Measurements from ENCODE around the gene MLLT1.

The MLLT1 gene

GRCh38 chr19:6274756-6275155 is 5.0 kb downstream of the MLLT1 start:
- no peak for DNase-seq (ENCODE audit: low read depth in 2 of 2)

GRCh38 chr19:6273701-6274601 is 5.8 kb downstream of the MLLT1 start:
- DNase-seq (ENCODE audit: low read depth in 2 of 2) = no peak

- DNase-seq (ENCODE audit: low read depth in 2 of 2) = no peak
These were observed 6.7 kb downstream of the MLLT1 start for GRCh38 chr19:6272913-6273600.

- DNase-seq (ENCODE audit: low read depth in 2 of 2) = no peak
These were observed 7.4 kb downstream of the MLLT1 start for GRCh38 chr19:6272411-6272791.

GRCh38 chr19:6271721-6272410 is 7.9 kb downstream of the MLLT1 start:
- DNase-seq (ENCODE audit: low read depth in 2 of 2) = no peak

GRCh38 chr19:6271251-6271650 is 8.5 kb downstream of the MLLT1 start:
- DNase-seq (ENCODE audit: low read depth in 2 of 2) = no peak

- DNase-seq (ENCODE audit: low read depth in 2 of 2) = no peak
These were observed 9.0 kb downstream of the MLLT1 start for GRCh38 chr19:6270822-6271221.

DNA sequence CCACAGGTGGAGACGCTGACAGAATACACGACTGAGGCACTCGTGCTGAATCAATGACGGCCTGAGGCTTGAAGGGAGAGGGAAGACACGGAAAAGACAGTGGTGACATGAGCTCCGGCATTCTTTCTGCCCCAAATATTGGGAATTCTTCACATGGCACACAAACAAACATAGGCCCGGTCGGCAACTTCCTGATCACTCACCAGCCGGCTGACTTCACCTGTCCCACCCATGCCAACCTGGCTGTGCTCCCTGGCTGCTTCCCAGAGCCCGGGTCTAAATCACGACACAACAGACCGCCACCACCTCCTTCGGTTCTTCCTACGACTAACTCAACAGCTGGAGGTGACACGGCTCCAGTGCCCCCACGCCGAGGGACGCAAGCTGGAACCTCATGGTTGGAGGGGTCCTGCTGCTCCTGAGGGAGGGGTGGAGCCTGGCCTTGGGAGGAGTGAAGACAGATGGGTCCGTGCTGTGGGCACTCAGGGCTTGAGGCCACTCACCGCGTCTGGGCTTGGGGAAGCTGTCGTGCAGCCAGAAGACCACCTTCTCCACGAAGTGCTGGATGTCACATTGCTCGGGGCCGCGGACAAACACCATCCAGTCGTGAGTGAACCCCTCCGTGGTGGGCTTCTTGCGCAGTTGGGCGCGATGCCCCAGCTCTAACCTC is 9.6 kb downstream of the MLLT1 start:
- no peak for DNase-seq (ENCODE audit: low read depth in 2 of 2)

DNA sequence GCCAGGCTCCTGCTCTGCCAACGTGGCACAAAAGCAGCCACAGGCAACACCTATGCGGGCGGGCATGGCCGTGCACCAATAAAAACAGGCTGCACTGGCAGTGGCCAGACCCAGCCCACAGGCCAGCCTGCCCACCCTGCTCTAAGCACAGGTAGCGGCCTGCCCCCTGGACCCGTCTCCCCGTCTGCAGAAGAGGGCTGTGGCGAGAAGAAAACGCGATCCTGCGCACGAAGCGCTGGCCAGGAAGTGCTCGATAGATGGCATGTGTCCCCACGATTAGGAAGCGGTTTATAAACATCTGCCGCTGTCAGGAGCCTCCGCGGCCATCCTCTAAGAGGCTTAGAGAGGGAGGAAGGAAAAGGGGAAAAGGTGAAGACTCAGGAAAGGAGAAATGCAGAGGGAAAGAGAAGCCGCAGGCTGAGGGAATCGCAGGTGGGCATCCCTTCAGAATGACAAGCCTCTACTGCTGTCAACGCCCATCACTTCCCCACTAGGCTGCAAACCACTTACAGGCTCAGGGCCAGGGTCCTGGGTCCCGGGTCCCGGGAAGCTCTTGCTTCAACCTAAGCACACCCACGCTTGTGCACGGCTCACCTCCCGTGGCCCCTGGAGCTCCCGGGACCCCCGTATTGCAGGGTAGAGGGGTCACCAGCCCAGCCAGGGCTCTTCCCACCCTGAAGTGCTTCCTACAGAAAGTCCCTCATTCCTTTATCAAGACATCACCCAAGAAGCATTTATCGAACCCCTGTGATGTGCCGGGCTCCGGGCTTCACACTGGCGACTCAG is 10.5 kb downstream of the MLLT1 start:
- DNase-seq (ENCODE audit: low read depth in 2 of 2) = no peak

DNA sequence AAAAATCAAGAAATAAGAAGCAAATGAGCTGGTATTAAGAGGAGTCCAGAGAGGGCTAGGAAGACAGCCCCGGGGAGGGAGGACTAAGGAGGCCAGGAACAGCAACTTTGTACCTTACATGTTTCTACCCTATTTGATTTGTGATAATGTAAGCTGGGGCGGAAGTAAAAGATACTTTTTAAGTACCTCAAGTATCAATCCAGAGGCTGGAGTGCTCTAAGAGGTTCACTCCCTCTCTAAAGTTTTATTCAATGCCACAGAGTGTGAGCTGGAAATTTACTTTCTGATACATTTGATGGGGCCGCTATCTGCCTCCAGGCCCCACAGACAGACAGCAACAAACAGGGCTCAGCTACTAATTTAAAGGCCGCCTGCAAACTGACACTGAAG is 11.4 kb downstream of the MLLT1 start:
- no peak for DNase-seq (ENCODE audit: low read depth in 2 of 2)

GRCh38 chr19:6267552-6268381 is 12.0 kb downstream of the MLLT1 start:
- DNase-seq (ENCODE audit: low read depth in 2 of 2) = no peak

DNA sequence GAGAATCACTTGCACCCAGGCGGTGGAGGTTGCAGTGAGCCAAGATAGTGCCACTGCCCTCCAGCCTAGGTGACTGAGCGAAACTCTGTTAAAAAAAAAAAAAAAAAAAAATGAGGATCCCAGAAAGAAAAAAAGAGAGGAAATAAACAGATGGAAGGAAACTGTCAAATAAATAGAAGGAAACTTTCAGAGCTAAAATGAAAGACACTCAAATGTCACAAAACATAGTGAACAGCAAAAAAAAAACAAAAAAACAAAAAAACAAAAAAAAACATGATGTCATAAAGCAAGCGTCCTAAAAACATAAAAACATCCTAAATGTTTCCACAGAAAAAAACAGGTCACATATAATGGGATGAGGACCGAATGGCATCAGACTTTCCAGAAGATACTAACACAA is 15.0 kb downstream of the MLLT1 start:
- no peak for DNase-seq (ENCODE audit: low read depth in 2 of 2)

DNA sequence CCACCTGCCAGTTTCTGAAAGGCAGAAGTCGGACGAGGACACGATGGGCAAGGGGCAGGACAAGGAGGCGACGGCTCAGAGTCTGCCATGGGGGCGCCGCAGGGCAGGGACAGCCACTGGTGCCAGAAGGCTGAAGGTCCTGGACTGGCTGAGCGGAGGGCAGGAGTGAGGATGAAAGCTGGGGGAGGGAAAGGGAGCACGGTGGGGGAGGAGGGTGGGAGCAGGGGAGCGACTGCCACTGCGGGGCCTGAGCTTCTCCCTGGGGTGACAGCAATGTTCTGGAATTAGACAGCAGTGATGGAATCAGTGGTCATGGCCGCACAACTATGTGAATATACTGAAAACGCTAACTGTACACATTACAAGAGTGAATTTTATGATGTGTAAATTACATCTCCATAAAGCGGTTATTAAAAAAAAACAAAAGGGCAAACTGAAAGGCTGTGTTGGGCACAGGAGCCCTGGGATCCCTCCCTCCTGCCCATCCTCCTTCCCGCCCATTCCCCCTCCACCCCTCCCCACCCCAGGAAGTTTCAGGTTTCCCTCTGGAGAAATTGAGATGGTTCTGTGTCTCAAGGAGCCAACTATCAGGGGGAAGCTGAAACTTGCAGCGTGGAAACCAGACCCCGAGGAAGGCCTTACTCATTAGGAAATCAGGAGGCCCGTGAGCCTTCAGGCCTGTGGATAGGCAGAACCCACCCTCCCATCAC is 15.9 kb downstream of the MLLT1 start:
- no peak for DNase-seq (ENCODE audit: low read depth in 2 of 2)

GRCh38 chr19:6263306-6263705 is 16.5 kb downstream of the MLLT1 start:
- DNase-seq (ENCODE audit: low read depth in 2 of 2) = no peak

GRCh38 chr19:6262519-6262918 is 17.3 kb downstream of the MLLT1 start:
- DNase-seq (ENCODE audit: low read depth in 2 of 2) = no peak

DNA sequence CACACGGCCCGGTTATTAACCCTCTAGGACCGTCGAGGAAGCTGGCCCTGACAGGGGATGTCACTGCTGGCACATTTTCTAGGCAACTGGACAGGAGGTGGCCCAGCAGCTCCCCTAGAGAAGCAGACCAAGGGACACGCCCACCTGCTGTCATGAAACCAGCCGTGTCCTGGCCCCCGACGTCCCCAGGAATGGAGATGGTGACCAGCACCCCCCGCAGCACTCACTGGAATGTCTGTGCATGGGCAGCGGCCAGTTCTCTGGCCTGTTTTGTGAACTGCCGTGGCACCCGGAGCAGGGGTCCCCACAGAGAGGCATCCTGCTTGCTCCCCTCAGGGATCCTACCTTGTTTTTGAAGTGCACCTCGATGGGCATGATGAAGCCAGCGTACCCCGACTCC is 17.9 kb downstream of the MLLT1 start:
- DNase-seq (ENCODE audit: low read depth in 2 of 2) = no peak

DNA sequence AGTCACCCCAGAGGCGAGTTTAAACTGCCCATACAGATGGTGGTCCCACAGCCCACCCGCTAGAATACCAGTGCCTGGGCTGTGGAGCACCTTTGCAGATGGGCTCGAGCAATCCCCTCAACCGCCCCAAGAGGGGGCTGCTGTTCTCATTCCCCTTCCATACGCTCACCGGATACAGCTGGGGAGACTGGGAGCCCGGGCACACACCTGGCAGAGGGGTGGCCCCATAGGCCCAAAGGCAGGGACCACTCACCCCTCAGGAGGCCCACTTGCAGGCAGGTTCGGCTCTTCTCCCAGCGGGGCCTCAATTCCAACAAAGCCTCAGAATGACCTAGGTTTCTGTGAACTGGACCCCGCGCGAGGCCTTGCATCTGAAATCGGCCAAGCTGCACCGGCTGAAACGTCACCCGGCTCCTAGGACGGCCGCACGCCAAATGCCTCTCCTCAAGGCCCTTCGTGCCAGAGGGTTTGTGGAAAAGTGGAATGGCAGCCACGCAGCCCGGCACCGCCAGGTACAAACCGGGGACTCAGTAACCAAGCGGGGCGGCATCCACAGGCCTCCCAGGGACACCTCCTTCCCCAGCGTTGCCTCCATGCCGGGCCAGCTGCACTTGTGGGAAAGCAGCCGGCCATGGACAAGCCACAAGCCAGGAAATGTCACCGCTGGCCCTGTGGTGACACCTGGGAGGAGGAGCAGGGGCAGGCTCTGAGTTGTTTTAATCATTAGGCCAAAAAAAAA is 18.7 kb downstream of the MLLT1 start:
- DNase-seq (ENCODE audit: low read depth in 2 of 2) = no peak

DNA sequence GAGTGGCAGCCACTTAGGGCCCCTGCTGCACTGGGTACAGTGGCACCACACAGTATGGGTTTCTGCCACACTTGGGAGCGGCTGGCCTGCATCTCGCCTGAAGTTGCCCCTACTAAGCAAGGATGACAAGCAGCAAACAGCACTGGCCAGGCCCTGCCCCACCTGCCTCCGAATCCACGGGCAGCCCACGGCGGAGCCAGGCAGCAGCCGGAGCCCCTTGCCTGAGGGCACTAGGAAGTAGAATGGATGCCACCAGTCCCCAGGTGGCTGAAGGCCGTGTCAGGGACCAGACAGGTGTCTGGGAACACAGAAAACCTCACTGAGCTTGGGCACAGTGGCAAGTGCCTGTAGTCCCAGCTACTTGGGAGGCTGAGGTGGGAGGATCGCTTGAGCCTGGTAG is 19.4 kb downstream of the MLLT1 start:
- DNase-seq (ENCODE audit: low read depth in 2 of 2) = no peak

DNA sequence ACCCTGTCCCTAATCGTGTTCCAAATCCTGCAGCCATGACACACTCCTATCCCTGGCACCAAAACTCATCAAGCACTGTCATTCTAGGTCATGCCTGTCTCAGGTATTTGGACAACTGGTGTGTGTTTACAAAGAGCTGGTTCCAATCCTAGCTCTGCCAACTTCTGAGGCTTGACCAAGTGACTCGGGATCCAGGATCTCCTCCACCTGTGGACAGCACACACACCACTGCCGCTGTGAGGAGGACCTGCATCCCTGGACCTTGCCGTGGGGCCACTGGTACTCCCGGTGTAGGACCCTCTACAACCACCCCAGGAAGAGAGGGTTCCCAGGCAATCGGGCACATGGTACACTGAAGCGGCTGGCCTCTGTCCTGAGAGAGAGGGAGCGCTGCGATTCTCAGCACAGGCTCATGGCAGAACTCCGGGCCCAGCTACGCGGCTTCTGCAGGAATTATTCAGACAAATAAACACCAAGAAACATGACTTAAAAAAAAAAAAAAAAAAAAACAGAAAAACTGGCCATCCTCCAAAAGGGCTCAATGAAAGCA is 20.4 kb downstream of the MLLT1 start:
- DNase-seq (ENCODE audit: low read depth in 2 of 2) = no peak

Measured in stimulated activated CD4-positive, alpha-beta T cell treated with anti-CD3 and anti-CD28 coated beads, Interleukin-12 subunit alpha, Interleukin-12 subunit beta, amount 100 ng/mL, for 24 hours (primary cell).